ENCODE measurements around the gene PHLDB3. TPM values are rescaled to one million over a fixed set of nuclear protein-coding genes. Genes with fewer than 3 reads are reported as not detected.

Gene PHLDB3
- total and polyA plus RNA-seq, 2 donors (not counting 3 experiments of a cell fraction or from before 2014, with no cell fraction given) = 5.5 to 12.0 TPM

GRCh38 chr19:43457809-43458208 is 46.7 kb downstream of the PHLDB3 start:
- H3K4me2 ChIP-seq (ENCODE audit: insufficient read depth, low read length) = no peak overlapping the region
- no peaks in the 10 kb centered on the region for H3K4me1 ChIP-seq (ENCODE audit: control insufficient read depth, extremely low read depth, insufficient read depth, low read length)
- CTCF ChIA-PET = interaction anchor here (1.4 to 3.2 kb wide), 3 partner anchors 11 to 62 kb away, joined by 3 to 21 read pairs (median 18); no protein-coding TSS in a partner anchor
- H3K9me3 ChIP-seq (replicated peaks; ENCODE audit: control insufficient read depth, insufficient read depth, low read length) = no peaks in the 10 kb centered on the region
- no peak overlapping the region for H3K4me3 ChIP-seq (replicated peaks in 1 of 3; ENCODE audit: insufficient read depth in 1 of 3, low read depth in 1 of 3, low read length in 3 of 3)
- no peak for FAIRE-seq
- dilution Hi-C loops (cut with MboI; ENCODE audit: extremely low pct_ligation_motif_present, low sequenced_read_pairs) (no loop called here), intact Hi-C loops (cut with micrococcal nuclease) (no loop called here)
- no peaks in the 10 kb centered on the region for H3K36me3 ChIP-seq (ENCODE audit: control insufficient read depth in 2 of 2, extremely low read depth in 1 of 2, insufficient read depth in 2 of 2, low read length in 2 of 2)
- no peak overlapping the region for H3K9ac ChIP-seq (replicated peaks; ENCODE audit: extremely low read depth, insufficient read depth, low read length)
- H4K20me1 ChIP-seq (replicated peaks; ENCODE audit: control insufficient read depth, extremely low read depth, insufficient read depth, low read length) = no peaks in the 10 kb centered on the region
- no peak overlapping the region for H2AFZ ChIP-seq (ENCODE audit: low read depth, low read length)
- H3K79me2 ChIP-seq (ENCODE audit: control insufficient read depth, insufficient read depth, low read length) = no peaks in the 10 kb centered on the region
- DNase-seq (ENCODE audit: low read depth, low spot score) = no peak
- no peaks in the 10 kb centered on the region for H3K9me1 ChIP-seq (replicated peaks; ENCODE audit: control insufficient read depth, extremely low read depth, insufficient read depth, low read length)
- no TSS peak for BruUV-seq (replicated peaks)
- POLR2A ChIA-PET = no interaction called here
- H3K27me3 ChIP-seq (ENCODE audit: control insufficient read depth in 2 of 2, insufficient read depth in 2 of 2, low read length in 2 of 2) = no peaks in the 10 kb centered on the region
- no peak for TF ChIP-seq FOS (IDR thresholded peaks at IDR 0.05; ENCODE audit: borderline replicate concordance, insufficient read depth, low read length)
- TF ChIP-seq GATA2 (IDR thresholded peaks at IDR 0.05; ENCODE audit: insufficient read depth, insufficient read length, low read depth, low read length) = no peak
- no peak overlapping the region for H3K27ac ChIP-seq (ENCODE audit: insufficient read depth, low read depth, low read length)

GRCh38 chr19:43455321-43456113 is 49.0 kb downstream of the PHLDB3 start:
- Histone ChIP-seq H3K9me3 (replicated peaks; ENCODE audit: control insufficient read depth, insufficient read depth, low read length) (no peaks in the 10 kb centered on the region), H3K79me2 (ENCODE audit: control insufficient read depth, insufficient read depth, low read length) (no peaks in the 10 kb centered on the region), H3K4me3 (replicated peaks in 1 of 3; ENCODE audit: insufficient read depth in 1 of 3, low read depth in 1 of 3, low read length in 3 of 3) (no peak overlapping the region), H3K4me1 (ENCODE audit: control insufficient read depth, extremely low read depth, insufficient read depth, low read length) (no peaks in the 10 kb centered on the region), H3K27me3 (ENCODE audit: control insufficient read depth in 2 of 2, insufficient read depth in 2 of 2, low read length in 2 of 2) (no peaks in the 10 kb centered on the region), H3K9me1 (replicated peaks; ENCODE audit: control insufficient read depth, extremely low read depth, insufficient read depth, low read length) (no peaks in the 10 kb centered on the region), H4K20me1 (replicated peaks; ENCODE audit: control insufficient read depth, extremely low read depth, insufficient read depth, low read length) (no peaks in the 10 kb centered on the region), H3K27ac (ENCODE audit: insufficient read depth, low read depth, low read length) (no peak overlapping the region), H2AFZ (ENCODE audit: low read depth, low read length) (no peak overlapping the region), H3K4me2 (ENCODE audit: insufficient read depth, low read length) (no peak overlapping the region), H3K36me3 (ENCODE audit: control insufficient read depth in 2 of 2, extremely low read depth in 1 of 2, insufficient read depth in 2 of 2, low read length in 2 of 2) (no peaks in the 10 kb centered on the region), H3K9ac (replicated peaks; ENCODE audit: extremely low read depth, insufficient read depth, low read length) (no peak overlapping the region)
- no peak for DNase-seq (ENCODE audit: low read depth, low spot score)
- BruUV-seq (replicated peaks) = no TSS peak
- intact Hi-C loops (cut with micrococcal nuclease) = no loop called here
- no peak for FAIRE-seq
- dilution Hi-C loops (cut with MboI; ENCODE audit: extremely low pct_ligation_motif_present, low sequenced_read_pairs) = no loop called here
- ChIA-PET CTCF (interaction anchor here (1.5 to 3.2 kb wide), 4 partner anchors 8 to 64 kb away, joined by 4 to 21 read pairs (median 11); no protein-coding TSS in a partner anchor), POLR2A (no interaction called here)
- TF ChIP-seq MYC (IDR thresholded peaks at IDR 0.05; ENCODE audit: low read depth, low read length) (no peak), POLR2AphosphoS5 (IDR thresholded peaks at IDR 0.05; ENCODE audit: insufficient read depth, low read depth, low read length) (no peak), MAX (IDR thresholded peaks at IDR 0.05; ENCODE audit: insufficient read depth, insufficient read length) (no peak), GATA2 (IDR thresholded peaks at IDR 0.05; ENCODE audit: insufficient read depth, insufficient read length, low read depth, low read length) (no peak), JUN (IDR thresholded peaks at IDR 0.05; ENCODE audit: borderline replicate concordance, insufficient read depth, insufficient read length, low read depth) (no peak), FOS (IDR thresholded peaks at IDR 0.05; ENCODE audit: borderline replicate concordance, insufficient read depth, low read length) (no peak), EZH2 (IDR thresholded peaks at IDR 0.05; ENCODE audit: borderline replicate concordance, low read depth, low read length, severe bottlenecking) (no peak), POLR2A (IDR thresholded peaks at IDR 0.05; ENCODE audit: low read depth, low read length) (no peak)
- TF ChIP-seq, protein P1, sequence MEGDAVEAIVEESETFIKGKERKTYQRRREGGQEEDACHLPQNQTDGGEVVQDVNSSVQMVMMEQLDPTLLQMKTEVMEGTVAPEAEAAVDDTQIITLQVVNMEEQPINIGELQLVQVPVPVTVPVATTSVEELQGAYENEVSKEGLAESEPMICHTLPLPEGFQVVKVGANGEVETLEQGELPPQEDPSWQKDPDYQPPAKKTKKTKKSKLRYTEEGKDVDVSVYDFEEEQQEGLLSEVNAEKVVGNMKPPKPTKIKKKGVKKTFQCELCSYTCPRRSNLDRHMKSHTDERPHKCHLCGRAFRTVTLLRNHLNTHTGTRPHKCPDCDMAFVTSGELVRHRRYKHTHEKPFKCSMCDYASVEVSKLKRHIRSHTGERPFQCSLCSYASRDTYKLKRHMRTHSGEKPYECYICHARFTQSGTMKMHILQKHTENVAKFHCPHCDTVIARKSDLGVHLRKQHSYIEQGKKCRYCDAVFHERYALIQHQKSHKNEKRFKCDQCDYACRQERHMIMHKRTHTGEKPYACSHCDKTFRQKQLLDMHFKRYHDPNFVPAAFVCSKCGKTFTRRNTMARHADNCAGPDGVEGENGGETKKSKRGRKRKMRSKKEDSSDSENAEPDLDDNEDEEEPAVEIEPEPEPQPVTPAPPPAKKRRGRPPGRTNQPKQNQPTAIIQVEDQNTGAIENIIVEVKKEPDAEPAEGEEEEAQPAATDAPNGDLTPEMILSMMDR (IDR thresholded peaks at IDR 0.05; ENCODE audit: extremely low read depth in 1 of 2, insufficient read depth in 1 of 2, low read depth in 1 of 2, low read length in 2 of 2) = no peak
